Central memory CD8-positive, alpha-beta T cell (primary cell): ENCODE measurements around the gene BCL2L11.
"Not testable (repeated sequence)": the region's sequence is repeated elsewhere in the genome, so short reads cannot be mapped to it uniquely, and the experiment has no call there.

Experiments used
- ATAC-seq: fragments of 150-1000 bp; cut with Tn5 transposase; replicated peaks from 2 replicates; pipeline ENCODE4 v1.10.0; 2022; ENCODE audit warnings: mild to moderate bottlenecking, moderate FRiP score, moderate number of reproducible peaks; ENCODE audit not compliant: poor library complexity, severe bottlenecking; ENCODE audit errors: extremely low read depth
- DNase-seq, 2 donors: peaks; one replicate each; pipeline ENCODE4 v3.0.0; 2021; ENCODE audit warnings: low spot score in 2 of 2
- H3K27ac Mint-ChIP-seq: one replicate; pipeline ENCODE4 v1.8.0; 2022; ENCODE audit warnings: low read depth, mild to moderate bottlenecking, moderate library complexity, mixed read lengths
- H3K27me3 Mint-ChIP-seq: one replicate; pipeline ENCODE4 v1.8.0; 2022; ENCODE audit warnings: mixed read lengths
- H3K36me3 Mint-ChIP-seq: one replicate; pipeline ENCODE4 v1.8.0; 2022; ENCODE audit warnings: mild to moderate bottlenecking, moderate library complexity, mixed read lengths; ENCODE audit not compliant: insufficient read depth
- H3K4me1 Mint-ChIP-seq: one replicate; pipeline ENCODE4 v1.8.0; 2022; ENCODE audit warnings: mixed read lengths
- H3K4me3 Mint-ChIP-seq: one replicate; pipeline ENCODE4 v1.8.0; 2022; ENCODE audit warnings: mild to moderate bottlenecking, moderate library complexity, mixed read lengths
- H3K9me3 Mint-ChIP-seq: one replicate; pipeline ENCODE4 v1.8.0; 2022; ENCODE audit warnings: mixed read lengths

Gene BCL2L11

DNA sequence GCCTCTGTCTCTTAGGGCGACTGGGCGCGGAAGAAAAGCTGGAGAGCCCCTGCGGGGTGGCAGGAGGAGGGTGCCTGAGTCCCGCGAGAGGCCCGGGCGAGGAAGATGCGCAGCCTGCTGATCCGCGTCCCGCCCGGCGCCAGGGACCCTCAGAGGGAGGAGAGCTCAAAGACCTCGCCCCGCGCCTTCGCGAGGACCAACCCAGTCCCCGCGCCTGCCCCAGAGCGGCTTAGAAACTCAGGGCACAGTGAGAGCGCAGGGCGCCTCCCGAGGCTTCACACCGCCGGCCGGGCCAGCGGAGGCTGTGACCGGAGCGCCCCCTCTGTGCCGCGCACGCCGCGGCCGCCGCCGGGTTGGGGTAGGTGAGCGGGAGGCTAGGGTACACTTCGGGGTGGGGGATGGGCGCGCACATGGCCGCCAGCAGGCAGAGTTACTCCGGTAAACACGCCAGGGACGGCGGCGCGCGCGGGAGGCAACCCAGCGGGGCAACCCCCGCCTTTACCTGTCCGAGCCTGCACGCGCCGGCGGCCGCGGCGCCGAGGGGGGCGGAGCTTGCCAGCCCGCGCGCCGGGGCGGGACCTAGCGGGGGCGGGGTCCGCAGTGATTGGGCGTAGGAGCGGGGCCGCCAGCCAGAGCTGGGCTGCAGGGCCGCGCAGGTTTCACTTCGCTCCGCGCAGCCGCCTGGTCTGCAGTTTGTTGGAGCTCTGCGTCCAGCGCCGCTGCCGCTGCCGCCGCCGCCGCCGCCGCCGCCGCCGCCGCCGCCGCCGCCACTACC lies at the start of gene BCL2L11:
Gene BCL2L11, plus strand, starts transcription at position 662 of the 775 bp plus-strand sequence. CDS start 2,832 bp downstream, outside the sequence.
- peak within 1 kb of the TSS; percentile 87 for H3K27ac Mint-ChIP-seq
- peaks cover 27% of the 10 kb centered on the region for H3K36me3 Mint-ChIP-seq
- H3K9me3 Mint-ChIP-seq: no peaks in the 10 kb centered on the region
- H3K4me3 Mint-ChIP-seq: peak within 1 kb of the TSS; percentile 93
- peaks cover 44% of the 10 kb centered on the region for H3K27me3 Mint-ChIP-seq
- ATAC-seq (peak; percentile 66), DNase-seq (peak; percentile 79 to 80)
- peaks cover 62% of the 10 kb centered on the region for H3K4me1 Mint-ChIP-seq

GRCh38 chr2:111071600-111072171 lies 49.0 kb upstream of the BCL2L11 start:
- H3K4me3 Mint-ChIP-seq: no peak overlapping the region
- peaks cover 2% of the 10 kb centered on the region for H3K36me3 Mint-ChIP-seq
- ATAC-seq: no peak
- H3K4me1 Mint-ChIP-seq: no peaks in the 10 kb centered on the region
- no peak for DNase-seq
- H3K27ac Mint-ChIP-seq: no peak overlapping the region
- H3K9me3 Mint-ChIP-seq: peaks cover 18% of the 10 kb centered on the region
- H3K27me3 Mint-ChIP-seq: peaks cover 13% of the 10 kb centered on the region

- Mint-ChIP-seq H3K4me1 (no peaks in the 10 kb centered on the region), H3K27me3 (peaks cover 19% of the 10 kb centered on the region), H3K36me3 (peaks cover 2% of the 10 kb centered on the region), H3K27ac (no peak overlapping the region), H3K4me3 (no peak overlapping the region), H3K9me3 (peaks cover 21% of the 10 kb centered on the region)
- ATAC-seq: no peak
- DNase-seq: no peak
These were observed 48.4 kb upstream of the BCL2L11 start for GRCh38 chr2:111072220-111072871.

DNA sequence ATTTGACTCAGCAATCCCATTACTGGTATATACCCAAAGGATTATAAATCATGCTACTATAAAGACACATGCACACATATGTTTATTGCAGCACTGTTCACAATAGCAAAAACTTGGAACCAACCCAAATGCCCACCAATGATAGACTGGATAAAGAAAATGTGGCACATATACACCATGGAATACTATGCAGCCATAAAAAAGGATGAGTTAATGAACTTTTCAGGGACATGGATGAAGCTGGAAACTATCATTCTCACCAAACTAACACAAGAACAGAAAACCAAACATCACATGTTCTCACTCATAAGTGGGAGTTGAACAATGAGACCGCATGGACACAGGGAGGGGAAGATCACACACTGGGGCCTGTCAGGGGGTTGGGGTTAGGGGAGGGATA lies 38.1 kb upstream of the BCL2L11 start:
- H3K36me3 Mint-ChIP-seq, H3K27ac Mint-ChIP-seq, H3K4me3 Mint-ChIP-seq, ATAC-seq, H3K4me1 Mint-ChIP-seq, H3K9me3 Mint-ChIP-seq, DNase-seq: not testable (repeated sequence)
- H3K27me3 Mint-ChIP-seq: peaks cover 96% of the 10 kb centered on the region

- DNase-seq (no peak), ATAC-seq (no peak)
- H3K27me3 Mint-ChIP-seq: peaks cover 50% of the 10 kb centered on the region
- H3K36me3 Mint-ChIP-seq: no peaks in the 10 kb centered on the region
- H3K4me1 Mint-ChIP-seq: no peaks in the 10 kb centered on the region
- H3K4me3 Mint-ChIP-seq: no peak overlapping the region
- no peaks in the 10 kb centered on the region for H3K9me3 Mint-ChIP-seq
- no peak overlapping the region for H3K27ac Mint-ChIP-seq
These were observed 28.9 kb upstream of the BCL2L11 start for GRCh38 chr2:111091811-111092211.

DNA sequence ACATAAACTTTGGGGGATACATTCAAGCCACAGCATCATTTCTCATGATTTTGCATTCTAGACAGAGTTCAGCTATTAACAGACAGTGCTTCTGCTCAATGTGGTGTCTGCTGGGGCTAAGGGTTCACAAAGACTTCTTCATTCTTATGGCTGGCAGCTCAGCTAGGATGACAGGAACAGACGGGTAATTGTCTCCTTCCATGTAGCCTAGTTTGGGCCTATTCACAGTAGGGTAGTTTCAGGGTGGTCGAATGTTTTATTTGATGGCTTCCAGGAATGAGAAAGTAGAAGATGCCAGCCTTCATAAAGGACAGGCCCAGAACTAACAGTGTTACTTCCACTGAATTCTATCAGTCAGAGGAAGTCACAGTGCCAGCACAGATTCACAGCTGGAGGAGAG lies 26.0 kb upstream of the BCL2L11 start:
- H3K4me1 Mint-ChIP-seq: no peaks in the 10 kb centered on the region
- no peak overlapping the region for H3K4me3 Mint-ChIP-seq
- no peaks in the 10 kb centered on the region for H3K36me3 Mint-ChIP-seq
- H3K27ac Mint-ChIP-seq: no peak overlapping the region
- DNase-seq (no peak), ATAC-seq (no peak)
- H3K27me3 Mint-ChIP-seq: peaks cover 41% of the 10 kb centered on the region
- no peaks in the 10 kb centered on the region for H3K9me3 Mint-ChIP-seq

- Mint-ChIP-seq H3K36me3 (no peaks in the 10 kb centered on the region), H3K27ac (no peak overlapping the region), H3K9me3 (no peaks in the 10 kb centered on the region), H3K4me1 (peaks cover 7% of the 10 kb centered on the region), H3K4me3 (no peak overlapping the region), H3K27me3 (peaks cover 33% of the 10 kb centered on the region)
- ATAC-seq (no peak), DNase-seq (no peak)
These were observed 25.3 kb upstream of the BCL2L11 start for GRCh38 chr2:111095434-111095833.

- Mint-ChIP-seq H3K27me3 (no peaks in the 10 kb centered on the region), H3K36me3 (no peaks in the 10 kb centered on the region), H3K9me3 (no peaks in the 10 kb centered on the region), H3K27ac (no peak overlapping the region), H3K4me1 (peaks cover 14% of the 10 kb centered on the region), H3K4me3 (no peak overlapping the region)
- ATAC-seq (no peak), DNase-seq (no peak)
These were observed 21.3 kb upstream of the BCL2L11 start for GRCh38 chr2:111099402-111099801.

DNA sequence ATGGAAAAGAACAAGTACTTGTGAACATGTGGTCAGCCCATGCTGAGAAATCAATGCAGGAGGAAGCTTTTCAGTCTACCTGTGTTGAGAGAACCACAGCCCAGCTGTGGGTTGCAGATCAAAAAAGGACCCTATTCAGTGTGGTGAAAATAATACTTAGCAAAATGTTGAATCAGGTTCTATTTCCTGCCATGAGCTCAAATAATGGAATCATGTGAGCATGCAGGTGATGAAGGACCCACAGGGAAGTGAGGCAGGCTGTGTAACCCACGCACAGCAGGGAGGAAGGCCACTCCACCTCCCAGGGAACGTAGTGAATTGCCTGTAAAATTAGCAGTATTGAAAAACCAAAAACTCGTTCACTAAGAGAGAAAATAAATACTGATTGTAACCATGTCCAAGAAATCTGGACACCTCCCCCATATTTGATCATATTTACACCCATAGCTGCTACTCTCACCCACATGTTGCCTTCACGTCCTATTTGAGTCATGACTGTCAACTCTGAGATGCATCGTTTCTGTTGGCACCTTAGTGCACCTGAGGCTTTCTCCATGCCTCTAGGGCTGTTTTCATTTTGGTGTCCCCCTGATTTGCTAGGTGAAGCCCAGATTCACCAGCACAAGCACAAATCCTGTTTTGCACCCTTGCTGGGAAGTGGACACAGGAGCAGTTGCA lies 20.5 kb upstream of the BCL2L11 start:
- H3K27me3 Mint-ChIP-seq: no peaks in the 10 kb centered on the region
- no peak overlapping the region for H3K4me3 Mint-ChIP-seq
- no peak for ATAC-seq
- H3K9me3 Mint-ChIP-seq: no peaks in the 10 kb centered on the region
- DNase-seq: no peak
- peaks cover 14% of the 10 kb centered on the region for H3K4me1 Mint-ChIP-seq
- H3K36me3 Mint-ChIP-seq: no peaks in the 10 kb centered on the region
- H3K27ac Mint-ChIP-seq: peak overlapping the region; percentile 30

DNA sequence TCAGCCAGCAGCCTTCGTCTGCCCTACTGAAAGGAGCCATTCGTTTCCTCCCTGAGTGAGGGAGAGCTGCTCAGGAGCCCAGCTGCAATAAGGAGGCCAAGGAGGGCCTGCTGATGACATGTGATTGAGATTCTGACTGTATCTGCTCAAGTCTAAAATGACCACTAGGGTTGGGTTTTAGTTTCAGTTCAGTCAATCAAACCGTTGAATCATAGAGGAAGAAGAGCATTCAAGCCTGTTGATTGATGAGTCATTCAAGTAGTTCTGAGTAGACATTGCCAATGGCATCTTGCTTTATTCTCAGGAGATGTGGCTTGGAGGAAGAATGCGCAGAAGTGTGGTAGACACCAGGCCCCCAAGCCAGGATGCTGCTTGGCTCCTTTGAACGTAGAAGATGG lies 19.9 kb upstream of the BCL2L11 start:
- no peaks in the 10 kb centered on the region for H3K9me3 Mint-ChIP-seq
- H3K36me3 Mint-ChIP-seq: no peaks in the 10 kb centered on the region
- peaks cover 14% of the 10 kb centered on the region for H3K4me1 Mint-ChIP-seq
- DNase-seq (no peak), ATAC-seq (peak; percentile 58)
- H3K4me3 Mint-ChIP-seq: no peak overlapping the region
- peaks cover 3% of the 10 kb centered on the region for H3K27me3 Mint-ChIP-seq
- H3K27ac Mint-ChIP-seq: peak overlapping the region; percentile 30

- no peaks in the 10 kb centered on the region for H3K9me3 Mint-ChIP-seq
- H3K27me3 Mint-ChIP-seq: peaks cover 11% of the 10 kb centered on the region
- DNase-seq: no peak
- no peak overlapping the region for H3K27ac Mint-ChIP-seq
- no peak overlapping the region for H3K4me3 Mint-ChIP-seq
- H3K4me1 Mint-ChIP-seq: peaks cover 14% of the 10 kb centered on the region
- ATAC-seq: no peak
- no peaks in the 10 kb centered on the region for H3K36me3 Mint-ChIP-seq
These were observed 19.1 kb upstream of the BCL2L11 start for GRCh38 chr2:111101592-111101991.

DNA sequence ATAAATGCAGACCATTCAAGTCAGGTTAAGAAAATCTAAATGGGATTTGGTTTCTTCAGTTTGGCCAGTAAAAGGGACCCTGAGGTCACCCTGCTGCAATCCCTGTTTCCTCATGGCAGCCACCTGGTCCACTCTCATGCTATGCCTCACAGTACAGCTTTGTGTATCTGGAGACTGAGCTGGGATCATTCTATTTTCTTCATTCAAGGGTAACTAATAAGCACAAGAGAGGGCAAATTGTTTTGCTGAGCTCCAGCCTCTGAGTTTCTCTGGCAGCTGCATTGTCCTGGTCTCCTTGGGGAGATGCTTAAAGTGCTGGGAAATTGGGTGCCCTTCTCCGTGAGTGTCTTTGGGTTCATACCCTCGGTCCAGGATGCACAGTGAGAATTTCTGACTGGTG lies 18.5 kb upstream of the BCL2L11 start:
- ATAC-seq: no peak
- peaks cover 12% of the 10 kb centered on the region for H3K27me3 Mint-ChIP-seq
- H3K4me1 Mint-ChIP-seq: peaks cover 14% of the 10 kb centered on the region
- DNase-seq: no peak
- no peaks in the 10 kb centered on the region for H3K36me3 Mint-ChIP-seq
- H3K9me3 Mint-ChIP-seq: no peaks in the 10 kb centered on the region
- no peak overlapping the region for H3K4me3 Mint-ChIP-seq
- H3K27ac Mint-ChIP-seq: no peak overlapping the region
